Endothelial cell of umbilical vein (primary cell): ENCODE measurements around the gene SLCO3A1.

Experiments
- CTCF ChIP-seq, 2 donors: IDR thresholded peaks; 1 replicate in 1 of 2; 2 replicates in 1 of 2; pipeline ENCODE4 v1.5.1; 2011; ENCODE audit warnings: low read length in 2 of 2, mild to moderate bottlenecking in 2 of 2, moderate library complexity in 2 of 2, control low read depth in 1 of 2, inconsistent platforms in 1 of 2, low read depth in 1 of 2; ENCODE audit not compliant: insufficient read depth in 1 of 2; ENCODE audit errors: extremely low read depth in 1 of 2
- EZH2 ChIP-seq: IDR thresholded peaks from 2 replicates; pipeline ENCODE4 v1.6.1; 2012; ENCODE audit warnings: borderline replicate concordance, low read depth, mild to moderate bottlenecking, moderate library complexity, low read length, inconsistent platforms; ENCODE audit not compliant: severe bottlenecking
- FOS ChIP-seq: IDR thresholded peaks from 2 replicates; pipeline ENCODE4 v1.6.1; 2011; ENCODE audit warnings: mild to moderate bottlenecking, low read length, moderate library complexity, borderline replicate concordance; ENCODE audit not compliant: insufficient read depth
- GATA2 ChIP-seq: IDR thresholded peaks from 2 replicates; pipeline ENCODE4 v1.7.0; 2011; ENCODE audit warnings: low read depth, mild to moderate bottlenecking, moderate library complexity, mixed read lengths, low read length; ENCODE audit not compliant: insufficient read length, insufficient read depth
- JUN ChIP-seq: IDR thresholded peaks from 2 replicates; pipeline ENCODE4 v1.6.1; 2011; ENCODE audit warnings: borderline replicate concordance, low read depth; ENCODE audit not compliant: insufficient read length, insufficient read depth
- MAX ChIP-seq: IDR thresholded peaks from 2 replicates; pipeline ENCODE4 v1.6.1; 2011; ENCODE audit not compliant: insufficient read depth, insufficient read length
- MYC ChIP-seq: IDR thresholded peaks from one replicate; pipeline ENCODE4 v1.6.1; 2011; ENCODE audit warnings: mild to moderate bottlenecking, low read depth, low read length
- POLR2A ChIP-seq: IDR thresholded peaks from 2 replicates; pipeline ENCODE4 v1.6.1; 2012; ENCODE audit warnings: low read depth, mild to moderate bottlenecking, control low read depth, low read length
- POLR2AphosphoS5 ChIP-seq: IDR thresholded peaks from 2 replicates; pipeline ENCODE4 v1.6.1; 2012; ENCODE audit warnings: low read depth, mild to moderate bottlenecking, control low read depth, low read length, moderate library complexity; ENCODE audit not compliant: insufficient read depth

- TF ChIP-seq JUN (no peak), CTCF (IDR thresholded peaks at IDR 0.05; ENCODE audit: extremely low read depth in 1 of 2, insufficient read depth in 1 of 2, low read depth in 1 of 2, low read length in 2 of 2) (no peak), POLR2AphosphoS5 (no peak), POLR2A (no peak), MAX (no peak), EZH2 (no peak), GATA2 (no peak), MYC (no peak), FOS (no peak)
These were observed 290.3 kb downstream of the SLCO3A1 start for GRCh38 chr15:92143765-92144164.
